GM23338 (cell line): Measurements from ENCODE around the gene CD2BP2. TPM values are rescaled to one million over a fixed set of nuclear protein-coding genes. Genes with fewer than 3 reads are reported as not detected.

Source experiments
- ATAC-seq: fragments of 200-7000 bp; cut with Tn5 transposase; 3 replicates; pipeline ENCODE4 v1.9.1; 2020
- DNase-seq: peaks from one replicate; pipeline ENCODE4 v3.0.0-alpha.2; 2015; ENCODE audit warnings: low spot score
- H2AFZ ChIP-seq: fragments of 200-600 bp; sonication (generic); 2 replicates; pipeline ENCODE4 v1.8.0; 2016; ENCODE audit warnings: antibody characterized with exemption, mild to moderate bottlenecking, moderate library complexity
- H3F3A ChIP-seq: fragments of 200-600 bp; sonication (generic); replicated peaks from 2 replicates; pipeline ENCODE4 v1.8.0; 2017; ENCODE audit warnings: antibody characterized with exemption, mixed run types, low read depth
- H3K27ac ChIP-seq: fragments of 200-600 bp; sonication (generic); 2 replicates; pipeline ENCODE4 v1.6.1; 2016; ENCODE audit warnings: low read depth
- H3K27me3 ChIP-seq: fragments of 200-600 bp; sonication (generic); 2 replicates; pipeline ENCODE4 v1.8.0; 2016; ENCODE audit warnings: mild to moderate bottlenecking, mixed run types, moderate library complexity; ENCODE audit not compliant: insufficient read depth
- H3K36me3 ChIP-seq: fragments of 200-600 bp; sonication (generic); 2 replicates; pipeline ENCODE4 v1.8.0; 2016; ENCODE audit warnings: mild to moderate bottlenecking; ENCODE audit not compliant: insufficient read depth
- H3K4me1 ChIP-seq: fragments of 200-600 bp; sonication (generic); 2 replicates; pipeline ENCODE4 v1.8.0; 2016; ENCODE audit warnings: mild to moderate bottlenecking, moderate library complexity; ENCODE audit not compliant: insufficient read depth
- H3K4me2 ChIP-seq: fragments of 200-600 bp; sonication (generic); 2 replicates; pipeline ENCODE4 v1.7.1; 2017; ENCODE audit warnings: mixed run types
- H3K4me3 ChIP-seq: fragments of 200-600 bp; sonication (generic); 2 replicates; pipeline ENCODE4 v1.6.1; 2016; ENCODE audit warnings: mixed run types
- H3K79me2 ChIP-seq: fragments of 200-600 bp; sonication (generic); replicated peaks from 2 replicates; pipeline ENCODE4 v1.8.0; 2017; ENCODE audit warnings: mild to moderate bottlenecking; ENCODE audit not compliant: insufficient read depth
- H3K9me2 ChIP-seq: fragments of 200-600 bp; sonication (generic); 2 replicates; pipeline ENCODE4 v1.8.0; 2017; ENCODE audit not compliant: insufficient read depth
- H4K20me1 ChIP-seq: fragments of 200-600 bp; sonication (generic); replicated peaks from 2 replicates; pipeline ENCODE4 v1.8.0; 2017; ENCODE audit warnings: mild to moderate bottlenecking; ENCODE audit not compliant: insufficient read depth
- H3K27ac Mint-ChIP-seq: 2 replicates; pipeline ENCODE4 v1.8.0; 2020; ENCODE audit warnings: inconsistent platforms, mild to moderate bottlenecking, moderate library complexity, mixed read lengths
- H3K27me3 Mint-ChIP-seq: 3 replicates; pipeline ENCODE4 v1.8.0; 2022; ENCODE audit warnings: low read depth, mild to moderate bottlenecking, moderate library complexity, mixed read lengths, inconsistent platforms; ENCODE audit not compliant: insufficient read depth, poor library complexity
- H3K36me3 Mint-ChIP-seq: 3 replicates; pipeline ENCODE4 v1.8.0; 2021; ENCODE audit warnings: low read depth, mild to moderate bottlenecking, inconsistent platforms, moderate library complexity, mixed read lengths
- H3K4me1 Mint-ChIP-seq: 3 replicates; pipeline ENCODE4 v1.8.0; 2020; ENCODE audit warnings: mild to moderate bottlenecking, inconsistent platforms, mixed read lengths
- H3K4me3 Mint-ChIP-seq: 3 replicates; pipeline ENCODE4 v1.8.0; 2021; ENCODE audit warnings: moderate library complexity, mild to moderate bottlenecking, inconsistent platforms, mixed read lengths
- H3K9me3 Mint-ChIP-seq: 3 replicates; pipeline ENCODE4 v1.8.0; 2020; ENCODE audit warnings: moderate library complexity, mild to moderate bottlenecking, inconsistent platforms, mixed read lengths
- CREB1 ChIP-seq: fragments of 250-450 bp; sonication (Bioruptor Pico); IDR thresholded peaks from 2 replicates; pipeline ENCODE4 v1.5.0; 2020; ENCODE audit warnings: low read depth, mild to moderate bottlenecking, moderate library complexity
- CTCF ChIP-seq, 2 experiments: fragments of 200-600 bp in 1 of 2; sonication (generic) in 1 of 2; conservative IDR thresholded peaks; 2 replicates each; pipeline versions ENCODE4 v1.5.1 to v1.6.1; 2016 to 2017; ENCODE audit warnings: antibody characterized with exemption in 2 of 2, low read depth in 2 of 2, mild to moderate bottlenecking in 2 of 2, moderate library complexity in 1 of 2
- EZH2 ChIP-seq: fragments of 200-600 bp; sonication (generic); IDR thresholded peaks from one replicate; pipeline ENCODE4 v1.8.0; 2017; ENCODE audit warnings: antibody characterized with exemption, mild to moderate bottlenecking, low read depth; ENCODE audit not compliant: unreplicated experiment
- EZH2phosphoT487 ChIP-seq: fragments of 200-600 bp; sonication (generic); IDR thresholded peaks from one replicate; pipeline ENCODE4 v1.8.1; 2018; ENCODE audit warnings: antibody characterized with exemption; ENCODE audit not compliant: unreplicated experiment
- POLR2AphosphoS5 ChIP-seq: IDR thresholded peaks from 2 replicates; pipeline ENCODE4 v1.6.1; 2016; ENCODE audit warnings: antibody characterized with exemption, low read depth
- ZNF331 ChIP-seq: fragments of 250-450 bp; sonication (Bioruptor Pico); IDR thresholded peaks from 2 replicates; pipeline ENCODE4 v1.5.0; 2020; ENCODE audit warnings: low read depth, mild to moderate bottlenecking, moderate library complexity
- ZNF462 ChIP-seq: fragments of 250-450 bp; sonication (Bioruptor Pico); IDR thresholded peaks from 2 replicates; pipeline ENCODE4 v1.5.0; 2020; ENCODE audit warnings: mild to moderate bottlenecking, moderate library complexity
- polyA plus RNA-seq: library from polyadenylated mRNA; unstranded; fragments of >200 nt; fragmentation: Nextera tagmentation; extraction: Ambion mirVana; gene quantifications from 2 replicates; pipeline ENCODE4 v1.2.1, GENCODE V29; 2016
- total RNA-seq: library from RNA; depleted of rRNA; stranded (reverse); fragments of >200 nt; shearing (Covaris generic); gene quantifications from 2 replicates; pipeline ENCODE4 v1.2.3, GENCODE V29; 2014

The CD2BP2 gene
- total and polyA plus RNA-seq, 2 experiments from 2014 or later: 23.1 to 38.7 TPM

GRCh38 chr16:30348113-30348512, 7.0 kb downstream of the CD2BP2 start (continued):
- no peak for TF ChIP-seq ZNF462
- TF ChIP-seq EZH2: no peak
- no peak for TF ChIP-seq EZH2phosphoT487
- no peak for TF ChIP-seq POLR2AphosphoS5

GRCh38 chr16:30346286-30346685, 8.8 kb downstream of the CD2BP2 start:
- H3K36me3 ChIP-seq: peaks cover 2% of the 10 kb centered on the region; the same call in 1 of the 2 replicates
- Mint-ChIP-seq H3K36me3 (peaks cover 20% of the 10 kb centered on the region), H3K9me3 (no peaks in the 10 kb centered on the region; the same call in 2 of the 3 replicates), H3K4me1 (no peaks in the 10 kb centered on the region), H3K27me3 (peaks cover 6% of the 10 kb centered on the region), H3K27ac (no peak overlapping the region), H3K4me3 (no peak overlapping the region)
- no peak overlapping the region for H3K4me2 ChIP-seq
- H3K27ac ChIP-seq: no peak overlapping the region
- H3K27me3 ChIP-seq: no peaks in the 10 kb centered on the region
- H2AFZ ChIP-seq: no peak overlapping the region
- no peak for ATAC-seq
- no peaks in the 10 kb centered on the region for H3K9me2 ChIP-seq
- H3K4me3 ChIP-seq: no peak overlapping the region
- H4K20me1 ChIP-seq: no peaks in the 10 kb centered on the region
- H3K4me1 ChIP-seq: no peaks in the 10 kb centered on the region
- no peaks in the 10 kb centered on the region for H3K79me2 ChIP-seq
- H3F3A ChIP-seq: 0 out of 2 replicates have a peak, but pooled peaks cover 5% of the 10 kb centered on the region
- DNase-seq: no peak
- no peak for TF ChIP-seq ZNF331 (CRISPR knock-in tag)
- TF ChIP-seq ZNF462: no peak
- no peak for TF ChIP-seq CREB1 (CRISPR knock-in tag)
- no peak for TF ChIP-seq CTCF (conservative IDR thresholded peaks at IDR 0.05; ENCODE audit: low read depth in 2 of 2)
